K562 (cell line): ENCODE measurements around the gene MUC5B. TPM values are rescaled to one million over a fixed set of nuclear protein-coding genes. Genes with fewer than 3 reads are reported as not detected.

Experiments
- ATAC-seq: fragments of 200-7000 bp; cut with Tn5 transposase; 3 replicates; pipeline ENCODE4 v1.9.1; 2020; ENCODE audit warnings: moderate library complexity
- BruUV-seq: library from RNA; stranded (reverse); fragments of 400-500 nt; replicated peaks from 2 replicates; lab custom pipeline; 2021; lab: Mats Ljungman, UMichigan
- CTCF ChIA-PET: fragments of 300-600 bp; formaldehyde crosslinking; extraction: SDS; loops from one replicate; lab custom pipeline; 2021; ENCODE audit warnings: low intra/inter-chr PET ratio; lab: Yijun Ruan, JAX
- POLR2A ChIA-PET: fragments of 300-600, 350-650 bp; sonication (Branson Sonifier 250); formaldehyde crosslinking; extraction: SDS; loops from one replicate; lab custom pipeline; 2021; ENCODE audit warnings: antibody characterized with exemption, inconsistent platforms; lab: Yijun Ruan, JAX
- DNase-seq, 4 experiments: peaks; one replicate each; pipeline versions ENCODE4 v3.0.0 to v3.0.0-alpha.2; 2011 to 2018; ENCODE audit warnings: low spot score in 3 of 4, mixed read lengths in 3 of 4; ENCODE audit errors: extremely low read depth in 1 of 4
- FAIRE-seq: peaks from 2 replicates; lab custom pipeline; 2011; peaks lifted over from hg19 to GRCh38; lab: Jason Lieb, UNC
- H2AFZ ChIP-seq: 2 replicates; pipeline ENCODE4 v1.6.0; 2011; ENCODE audit warnings: low read depth, low read length, control low read depth, inconsistent platforms
- H3K27ac ChIP-seq: fragments of 200-600 bp; 3 replicates; pipeline ENCODE4 v1.8.0; 2011; ENCODE audit warnings: low read depth, mild to moderate bottlenecking, control low read depth, inconsistent platforms, low read length, moderate library complexity, mixed read lengths; ENCODE audit errors: extremely low read depth
- H3K27me3 ChIP-seq, 2 experiments: fragments of 300-600 bp in 1 of 2; 2 replicates in 1 of 2; 3 replicates in 1 of 2; pipeline versions ENCODE4 v1.6.0 to v1.8.0; 2011; ENCODE audit warnings: inconsistent platforms in 2 of 2, low read length in 2 of 2, mild to moderate bottlenecking in 1 of 2, mixed read lengths in 1 of 2, moderate library complexity in 1 of 2; ENCODE audit not compliant: control insufficient read depth in 2 of 2, insufficient read depth in 2 of 2
- H3K36me3 ChIP-seq: fragments of 300-600 bp; 3 replicates; pipeline ENCODE4 v1.8.0; 2011; ENCODE audit warnings: mild to moderate bottlenecking, low read length, inconsistent platforms; ENCODE audit not compliant: control insufficient read depth, insufficient read depth
- H3K4me1 ChIP-seq, 2 experiments: fragments of 200-600 bp in 1 of 2; replicated peaks in 1 of 2; 2 replicates in 1 of 2; 3 replicates in 1 of 2; pipeline versions ENCODE4 v1.5.1 to v1.8.0; 2011; ENCODE audit warnings: inconsistent platforms in 2 of 2, low read length in 2 of 2, mild to moderate bottlenecking in 1 of 2, mixed read lengths in 1 of 2, moderate library complexity in 1 of 2; ENCODE audit not compliant: control insufficient read depth in 2 of 2, insufficient read depth in 2 of 2
- H3K4me2 ChIP-seq: 2 replicates; pipeline ENCODE4 v1.6.1; 2011; ENCODE audit warnings: low read length, control low read depth, inconsistent platforms, mixed read lengths; ENCODE audit not compliant: insufficient read depth
- H3K4me3 ChIP-seq: fragments of 200-600 bp; sonication (generic), shearing (Covaris generic); 2 replicates; pipeline ENCODE4 v1.5.1; 2016; ENCODE audit warnings: control low read depth, inconsistent platforms
- H3K79me2 ChIP-seq: fragments of 200-600 bp; 3 replicates; pipeline ENCODE4 v1.8.0; 2011; ENCODE audit warnings: low read length, inconsistent platforms; ENCODE audit not compliant: control insufficient read depth, insufficient read depth
- H3K9ac ChIP-seq, 2 experiments: 2 replicates each; pipeline versions ENCODE4 v1.6.0 to v1.6.1; 2011; ENCODE audit warnings: low read depth in 2 of 2, low read length in 2 of 2, control low read depth in 1 of 2, inconsistent platforms in 1 of 2, mild to moderate bottlenecking in 1 of 2, mixed read lengths in 1 of 2; ENCODE audit not compliant: insufficient read depth in 1 of 2
- H3K9me1 ChIP-seq: one replicate; pipeline ENCODE4 v1.6.0; 2011; ENCODE audit warnings: inconsistent platforms, mild to moderate bottlenecking, low read length, moderate library complexity; ENCODE audit not compliant: control insufficient read depth, insufficient read depth
- H3K9me3 ChIP-seq: replicated peaks from 2 replicates; pipeline ENCODE4 v1.5.1; 2011; ENCODE audit warnings: low read depth, low read length, inconsistent platforms; ENCODE audit not compliant: control insufficient read depth, insufficient read depth
- H4K20me1 ChIP-seq: replicated peaks from 2 replicates; pipeline ENCODE4 v1.6.1; 2011; ENCODE audit warnings: low read length, inconsistent platforms, mixed read lengths; ENCODE audit not compliant: control insufficient read depth, insufficient read depth
- FUS ChIP-seq: fragments of 200-400 bp; formaldehyde crosslinking; optimal IDR thresholded peaks from 2 replicates; pipeline ENCODE3; 2017; ENCODE audit warnings: low read depth, low read length
- HDAC1 ChIP-seq, 2 experiments: fragments of 450-650 bp; IDR thresholded peaks; 2 replicates each; pipeline ENCODE4 v1.6.1; 2016 to 2017; ENCODE audit warnings: inconsistent platforms in 1 of 2, mild to moderate bottlenecking in 1 of 2, moderate library complexity in 1 of 2
- HINFP ChIP-seq: fragments of 450-650 bp; conservative IDR thresholded peaks from 2 replicates; pipeline ENCODE4 v1.6.1; 2016; ENCODE audit warnings: missing genetic modification characterization, low read depth, mild to moderate bottlenecking, control low read depth, missing compliant biosample characterization
- KDM5B ChIP-seq: fragments of 200-600 bp; sonication (generic); IDR thresholded peaks from 2 replicates; pipeline ENCODE4 v1.6.1; 2012; ENCODE audit warnings: low read depth, mild to moderate bottlenecking, moderate library complexity, low read length, control low read depth, inconsistent platforms; ENCODE audit not compliant: insufficient replicate concordance
- PBX2 ChIP-seq, 2 experiments: IDR thresholded peaks in 1 of 2; conservative IDR thresholded peaks in 1 of 2; 2 replicates each; pipeline ENCODE4 v1.6.1; 2016; ENCODE audit warnings: low read depth in 2 of 2, mild to moderate bottlenecking in 1 of 2, missing compliant biosample characterization in 1 of 2, missing genetic modification characterization in 1 of 2, moderate library complexity in 1 of 2
- PPARD ChIP-seq: fragments of 250-450 bp; sonication (Bioruptor Pico); IDR thresholded peaks from 2 replicates; pipeline ENCODE4 v1.8.0; 2022; ENCODE audit warnings: inconsistent platforms, mild to moderate bottlenecking, moderate library complexity
- SIX5 ChIP-seq, 2 experiments: IDR thresholded peaks; 2 replicates each; pipeline ENCODE4 v1.6.1; 2011; ENCODE audit warnings: low read length in 2 of 2, borderline replicate concordance in 1 of 2, low read depth in 1 of 2, mild to moderate bottlenecking in 1 of 2, moderate library complexity in 1 of 2; ENCODE audit not compliant: insufficient read depth in 1 of 2
- TBP ChIP-seq: optimal IDR thresholded peaks from 2 replicates; pipeline ENCODE3; 2011; ENCODE audit warnings: low read depth, low read length, improper control_type of control experiment
- THRA ChIP-seq: fragments of 450-650 bp; IDR thresholded peaks from 2 replicates; pipeline ENCODE4 v1.6.1; 2017; ENCODE audit warnings: mild to moderate bottlenecking, moderate library complexity
- ZC3H4 ChIP-seq: sonication (generic); formaldehyde crosslinking; IDR thresholded peaks from 2 replicates; pipeline ENCODE4 v1.9.0; 2021; ENCODE audit warnings: missing genetic modification reagents, borderline replicate concordance
- ZNF740 ChIP-seq, 3 experiments: fragments of 200-800 bp in 1 of 3; sonication (Bioruptor generic) in 1 of 3; sonication (generic) in 1 of 3; formaldehyde crosslinking in 1 of 3; IDR thresholded peaks; 2 replicates each; pipeline versions ENCODE4 v1.6.1 to v1.8.0; 2016 to 2022; ENCODE audit warnings: mild to moderate bottlenecking in 2 of 3, missing compliant biosample characterization in 2 of 3, missing genetic modification characterization in 2 of 3, missing genetic modification reagents in 1 of 3
- ZNF766 ChIP-seq: fragments of 200-800 bp; sonication (Bioruptor generic); conservative IDR thresholded peaks from 2 replicates; pipeline ENCODE4 v1.6.1; 2016; ENCODE audit warnings: missing genetic modification characterization, missing compliant biosample characterization
- WGBS: fragments of 100-300 bp; shearing (Covaris generic); methylation state at CpG from one replicate; pipeline ENCODE4 v1.1.6; 2016; ENCODE audit warnings: low coverage, mixed read lengths; ENCODE audit not compliant: insufficient coverage; ENCODE audit errors: missing lambda C conversion rate; 5-methylcytosine and 5-hydroxymethylcytosine counted together
- in situ Hi-C: fragments of 300-500 bp; cut with MboI; formaldehyde crosslinking; loops from 4 replicates; pipeline ENCODE4 v1.15.0; 2018; ENCODE audit warnings: inconsistent platforms, mixed read lengths
- intact Hi-C: fragments of 100-400 bp; cut with micrococcal nuclease; formaldehyde crosslinking; loops from 2 replicates; pipeline ENCODE4 v1.14.2; 2022
- polyA plus RNA-seq, 8 experiments: library from polyadenylated mRNA; depleted of rRNA in 4 of 8; stranded (reverse) in 5 of 8; unstranded in 3 of 8; fragments of >200 nt; fragmentation: Nextera tagmentation in 2 of 8; fragmentation: Illumina TruSeq in 1 of 8; extraction: Ambion mirVana in 2 of 8; extraction: Trizol in 1 of 8; gene quantifications; 2 replicates each; pipeline versions ENCODE4 v1.2.1 to v1.2.3, GENCODE V29; 2011 to 2014; ENCODE audit warnings: inconsistent platforms in 1 of 8, missing spikeins in 1 of 8
- total RNA-seq, 7 experiments: library from RNA; depleted of rRNA in 6 of 7; stranded (reverse); fragments of >200 nt in 6 of 7; fragmentation: Illumina TruSeq in 2 of 7; extraction: Trizol in 2 of 7; gene quantifications; 2 replicates each; pipeline versions ENCODE4 v1.2.1 to v1.2.3, GENCODE V29; 2011 to 2021; ENCODE audit warnings: low replicate concordance in 1 of 7

Gene MUC5B
- total and polyA plus RNA-seq, 9 of the 15 experiments (the other 6 are each of a cell fraction or from before 2014, with no cell fraction given) = 0.04 to 0.95 TPM; not detected in 7

- H3K27me3 ChIP-seq = peaks cover 4 to 60% of the 10 kb centered on the region in 2 experiments; a peak in 4 of 5 replicates
- no peak for ATAC-seq
- CTCF ChIA-PET = no interaction called here
- no peak for TF ChIP-seq ZNF740 (CRISPR knock-in tag; IDR thresholded peaks at IDR 0.05)
- TF ChIP-seq ZNF740 (tag; IDR thresholded peaks at IDR 0.05) = no peak
- no peak for TF ChIP-seq HINFP
- no peak for TF ChIP-seq KDM5B
- TF ChIP-seq ZNF766 (CRISPR knock-in tag) = no peak
- TF ChIP-seq TBP = no peak
- TF ChIP-seq HDAC1 (IDR thresholded peaks at IDR 0.05) = no peak
- no peak for TF ChIP-seq PPARD
- TF ChIP-seq ZC3H4 (CRISPR knock-in tag) = no peak
- TF ChIP-seq SIX5 (IDR thresholded peaks at IDR 0.05; ENCODE audit: borderline replicate concordance in 1 of 2, insufficient read depth in 1 of 2, low read depth in 1 of 2, low read length in 2 of 2) = no peak
- TF ChIP-seq THRA = no peak
- no peak for TF ChIP-seq FUS
- TF ChIP-seq PBX2 (CRISPR knock-in tag; IDR thresholded peaks at IDR 0.05; ENCODE audit: low read depth) = no peak
- TF ChIP-seq PBX2 (tag; conservative IDR thresholded peaks at IDR 0.05; ENCODE audit: low read depth) = no peak
Observed at GRCh38 chr11:1206391-1207271, 16.2 kb upstream of the MUC5B start.

More at GRCh38 chr11:1206391-1207271, 16.2 kb upstream of the MUC5B start:
- H3K27ac ChIP-seq = no peak overlapping the region
- no peak overlapping the region for H2AFZ ChIP-seq
- POLR2A ChIA-PET = interaction anchor here (0.6 kb wide), 1 partner anchor 273 kb away, joined by 4 read pairs; no protein-coding TSS in a partner anchor
- H3K79me2 ChIP-seq = no peaks in the 10 kb centered on the region
- no peak overlapping the region for H3K4me2 ChIP-seq
- H3K4me1 ChIP-seq = peaks cover 0 to 58% of the 10 kb centered on the region in 2 experiments; a peak in 2 of 5 replicates
- intact Hi-C loops (no loop called here), in situ Hi-C loops (no loop called here)
- no peaks in the 10 kb centered on the region for H3K9me1 ChIP-seq
- no peaks in the 10 kb centered on the region for H3K9me3 ChIP-seq
- no TSS peak for BruUV-seq
- H3K4me3 ChIP-seq = no peak overlapping the region
- 9% methylated on average over 25 of the region's 38 CpGs for WGBS
- peak in 1 of 4 experiments; percentile 2 for DNase-seq
- H3K36me3 ChIP-seq = no peaks in the 10 kb centered on the region
- no peak overlapping the region for H3K9ac ChIP-seq
- FAIRE-seq = no peak
- H4K20me1 ChIP-seq = peaks cover 17% of the 10 kb centered on the region; the same call in 1 of the 2 replicates
